Colonic mucosa (tissue), 4 donors: ENCODE results near the gene RAPGEF4. TPM values are rescaled to one million over a fixed set of nuclear protein-coding genes. Genes with fewer than 3 reads are reported as not detected.
"Not testable (repeated sequence)": the region's sequence is repeated elsewhere in the genome, so short reads cannot be mapped to it uniquely, and the experiment has no call there.

Experiments used
- DNase-seq: peaks from one replicate; pipeline ENCODE4 v3.0.0-alpha.2; 2020
- H3K27ac ChIP-seq: fragments of 200-600 bp; one replicate; pipeline ENCODE4 v1.8.0; 2021
- H3K27me3 ChIP-seq: fragments of 200-600 bp; one replicate; pipeline ENCODE4 v1.8.0; 2021
- H3K36me3 ChIP-seq: fragments of 200-600 bp; one replicate; pipeline ENCODE4 v1.8.0; 2021
- H3K4me1 ChIP-seq: fragments of 200-600 bp; one replicate; pipeline ENCODE4 v1.8.0; 2021; ENCODE audit warnings: mild to moderate bottlenecking
- H3K4me3 ChIP-seq: fragments of 200-600 bp; one replicate; pipeline ENCODE4 v1.8.0; 2021
- H3K9ac ChIP-seq, 2 donors: one replicate each; pipeline ENCODE4 v1.7.0; 2013; ENCODE audit warnings: control low read depth in 2 of 2, low read depth in 2 of 2, low read length in 2 of 2
- H3K9me3 ChIP-seq: fragments of 200-600 bp; one replicate; pipeline ENCODE4 v1.8.0; 2021
- intact Hi-C: fragments of 100-400 bp; cut with DNase I; formaldehyde crosslinking; loops from one replicate; pipeline ENCODE4 v1.14.1; 2022
- total RNA-seq, 2 donors: library from RNA; stranded (reverse); fragmentation: NEBNext Ultra II Directional in 1 of 2; extraction: Animal tissue kit (Norgen Biotek cat#: 25700) in 1 of 2; gene quantifications; one replicate each; pipeline ENCODE4 v1.2.1, GENCODE V29; 2021
- TF ChIP-seq, protein P1 (sequence below): fragments of 200-600 bp; IDR thresholded peaks from one replicate; pipeline ENCODE4 v1.8.0; 2022; ENCODE audit warnings: antibody characterized with exemption, mild to moderate bottlenecking
- donor health status: healthy.
- donor health status: DM: no; HTN: no; CAD: no.
- donor health status: DM: no; HTN: no; CAD: no.

RAPGEF4 gene
- total RNA-seq, 2 donors from 2014 or later = 1.3 to 1.5 TPM

DNA sequence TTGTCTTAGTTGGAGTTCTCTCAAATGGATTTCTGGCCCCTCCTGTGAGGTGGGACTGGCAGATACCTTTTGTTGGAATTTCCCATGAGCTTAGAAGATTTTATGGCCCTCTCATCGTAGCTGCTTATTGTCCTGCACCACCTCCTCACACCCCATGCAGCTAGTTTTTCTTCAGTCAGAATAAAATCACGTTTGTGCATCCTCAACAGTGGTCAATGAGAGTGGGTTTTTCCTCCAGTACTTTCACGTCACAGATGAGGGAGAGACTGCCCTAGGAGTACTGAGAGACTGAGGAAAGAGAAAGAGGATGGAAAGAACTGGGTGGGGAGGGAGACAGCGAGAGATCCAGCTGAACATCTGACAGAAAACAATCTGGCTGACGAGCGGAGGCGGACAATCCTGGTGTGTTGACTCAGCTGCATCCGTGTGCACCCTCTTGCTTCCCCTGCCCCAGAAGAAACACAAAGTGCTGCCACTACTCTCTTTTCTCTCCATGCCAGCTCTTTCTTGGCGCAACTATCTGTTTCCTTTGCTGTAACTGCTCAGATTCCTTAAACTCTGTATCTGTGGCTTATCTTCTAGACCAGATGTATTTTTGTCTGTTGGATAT lies 7.4 kb downstream of the RAPGEF4 start:
- intact Hi-C loops = no loop called here
- no peak for DNase-seq
- TF ChIP-seq, protein P1, sequence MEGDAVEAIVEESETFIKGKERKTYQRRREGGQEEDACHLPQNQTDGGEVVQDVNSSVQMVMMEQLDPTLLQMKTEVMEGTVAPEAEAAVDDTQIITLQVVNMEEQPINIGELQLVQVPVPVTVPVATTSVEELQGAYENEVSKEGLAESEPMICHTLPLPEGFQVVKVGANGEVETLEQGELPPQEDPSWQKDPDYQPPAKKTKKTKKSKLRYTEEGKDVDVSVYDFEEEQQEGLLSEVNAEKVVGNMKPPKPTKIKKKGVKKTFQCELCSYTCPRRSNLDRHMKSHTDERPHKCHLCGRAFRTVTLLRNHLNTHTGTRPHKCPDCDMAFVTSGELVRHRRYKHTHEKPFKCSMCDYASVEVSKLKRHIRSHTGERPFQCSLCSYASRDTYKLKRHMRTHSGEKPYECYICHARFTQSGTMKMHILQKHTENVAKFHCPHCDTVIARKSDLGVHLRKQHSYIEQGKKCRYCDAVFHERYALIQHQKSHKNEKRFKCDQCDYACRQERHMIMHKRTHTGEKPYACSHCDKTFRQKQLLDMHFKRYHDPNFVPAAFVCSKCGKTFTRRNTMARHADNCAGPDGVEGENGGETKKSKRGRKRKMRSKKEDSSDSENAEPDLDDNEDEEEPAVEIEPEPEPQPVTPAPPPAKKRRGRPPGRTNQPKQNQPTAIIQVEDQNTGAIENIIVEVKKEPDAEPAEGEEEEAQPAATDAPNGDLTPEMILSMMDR = no peak

DNA sequence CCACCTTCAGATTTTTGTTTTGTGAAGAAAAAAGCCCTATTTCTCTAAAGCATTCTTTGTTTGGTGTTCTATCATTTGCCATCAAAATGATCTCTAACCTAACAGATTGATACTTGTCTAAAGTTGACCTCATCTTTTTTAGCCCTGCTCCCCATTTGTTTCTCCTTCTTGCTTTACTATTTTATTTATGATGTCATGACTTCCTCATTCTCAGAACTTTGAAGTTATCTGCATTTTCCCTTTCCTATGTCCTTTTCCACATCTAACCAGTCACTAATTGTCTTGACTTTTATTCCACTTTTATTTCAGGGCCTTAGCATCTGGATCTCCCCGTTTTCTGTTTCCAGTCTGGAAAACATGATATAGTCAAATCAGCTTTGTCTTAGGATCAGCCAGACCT lies 8.3 kb downstream of the RAPGEF4 start:
- no peaks in the 10 kb centered on the region for H3K27me3 ChIP-seq
- no peak overlapping the region for H3K4me3 ChIP-seq
- TF ChIP-seq, protein P1 = no peak
- no peaks in the 10 kb centered on the region for H3K36me3 ChIP-seq
- H3K4me1 ChIP-seq = no peaks in the 10 kb centered on the region
- DNase-seq = no peak
- H3K9me3 ChIP-seq = no peaks in the 10 kb centered on the region
- no peak overlapping the region for H3K9ac ChIP-seq
- no peak overlapping the region for H3K27ac ChIP-seq
- intact Hi-C loops = no loop called here

More for the DNA sequence above, 7.4 kb downstream of the RAPGEF4 start:
- Histone ChIP-seq H3K27ac (no peak overlapping the region), H3K27me3 (peaks cover 2% of the 10 kb centered on the region), H3K9me3 (no peaks in the 10 kb centered on the region), H3K9ac (no peak overlapping the region), H3K4me3 (no peak overlapping the region), H3K4me1 (no peaks in the 10 kb centered on the region), H3K36me3 (no peaks in the 10 kb centered on the region)

DNA sequence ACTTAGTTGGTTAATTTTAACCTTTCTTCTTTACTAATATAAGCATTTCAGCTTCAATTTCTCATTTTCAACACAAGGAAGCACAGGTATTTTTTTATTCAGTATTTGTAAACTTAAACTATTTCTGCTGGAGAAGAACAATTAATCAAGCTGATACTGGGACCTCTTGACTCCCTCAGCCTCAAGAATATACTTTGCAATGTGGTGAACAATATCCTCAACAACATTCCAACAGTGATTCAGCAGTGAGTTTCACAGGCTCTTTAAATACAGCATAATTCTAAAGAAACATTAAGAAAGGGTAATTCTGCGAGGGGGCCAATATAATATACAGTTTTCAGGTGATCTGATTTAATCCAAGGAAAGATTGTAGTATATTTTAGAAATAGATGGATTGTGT lies 10.0 kb downstream of the RAPGEF4 start:
- H3K9ac ChIP-seq = no peak overlapping the region
- TF ChIP-seq, protein P1 = no peak
- H3K4me1 ChIP-seq = no peaks in the 10 kb centered on the region
- no peak overlapping the region for H3K4me3 ChIP-seq
- H3K27me3 ChIP-seq = no peaks in the 10 kb centered on the region
- no peak overlapping the region for H3K27ac ChIP-seq
- no peaks in the 10 kb centered on the region for H3K9me3 ChIP-seq
- no peak for DNase-seq
- intact Hi-C loops = no loop called here
- no peaks in the 10 kb centered on the region for H3K36me3 ChIP-seq

DNA sequence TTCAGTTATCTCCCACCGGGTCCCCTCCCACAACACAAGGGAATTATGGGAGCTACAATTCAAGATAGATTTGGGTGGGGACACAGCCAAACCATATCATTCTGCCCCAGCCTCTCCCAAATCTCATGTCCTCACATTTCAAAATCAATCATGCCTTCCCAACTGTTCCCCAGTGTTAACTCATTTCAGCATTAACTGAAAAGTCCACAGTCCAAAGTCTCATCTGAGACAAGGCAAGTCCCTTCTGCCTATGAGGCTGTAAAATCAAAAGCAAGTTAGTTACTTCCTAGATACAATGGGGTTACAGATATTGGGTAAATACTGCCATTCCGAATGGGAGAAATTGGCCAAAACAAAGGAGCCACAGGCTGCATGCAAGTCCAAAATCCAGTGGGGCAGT lies 12.9 kb downstream of the RAPGEF4 start:
- H3K36me3 ChIP-seq, H3K9ac ChIP-seq, H3K27ac ChIP-seq, H3K27me3 ChIP-seq, DNase-seq, H3K4me1 ChIP-seq, H3K4me3 ChIP-seq, H3K9me3 ChIP-seq, intact Hi-C loops: not testable (repeated sequence)

DNA sequence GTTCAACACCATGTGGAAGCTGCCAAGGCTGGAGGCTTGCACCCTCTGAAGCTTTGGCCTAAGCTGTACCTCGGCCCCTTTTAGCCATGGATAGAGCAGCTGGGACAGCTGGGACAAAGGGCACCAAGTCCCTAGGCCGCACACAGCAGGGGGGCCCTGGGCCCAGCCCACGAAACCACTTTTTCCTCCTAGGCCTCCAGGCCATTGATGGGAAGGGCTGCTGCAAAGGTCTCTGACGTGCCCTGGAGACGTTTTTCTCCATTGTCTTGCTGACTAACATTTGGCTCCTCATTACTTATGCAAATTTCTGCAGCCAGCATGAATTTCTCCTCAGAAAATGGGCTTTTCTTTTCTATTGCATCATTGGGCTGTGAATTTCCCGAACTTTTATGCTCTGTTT lies 13.7 kb downstream of the RAPGEF4 start:
- Histone ChIP-seq H3K27ac (no peak overlapping the region), H3K4me1 (no peaks in the 10 kb centered on the region), H3K36me3 (no peaks in the 10 kb centered on the region), H3K9me3 (no peaks in the 10 kb centered on the region), H3K27me3 (no peaks in the 10 kb centered on the region), H3K4me3 (no peak overlapping the region), H3K9ac (no peak overlapping the region)
- TF ChIP-seq, protein P1 = no peak
- no peak for DNase-seq
- intact Hi-C loops = no loop called here

DNA sequence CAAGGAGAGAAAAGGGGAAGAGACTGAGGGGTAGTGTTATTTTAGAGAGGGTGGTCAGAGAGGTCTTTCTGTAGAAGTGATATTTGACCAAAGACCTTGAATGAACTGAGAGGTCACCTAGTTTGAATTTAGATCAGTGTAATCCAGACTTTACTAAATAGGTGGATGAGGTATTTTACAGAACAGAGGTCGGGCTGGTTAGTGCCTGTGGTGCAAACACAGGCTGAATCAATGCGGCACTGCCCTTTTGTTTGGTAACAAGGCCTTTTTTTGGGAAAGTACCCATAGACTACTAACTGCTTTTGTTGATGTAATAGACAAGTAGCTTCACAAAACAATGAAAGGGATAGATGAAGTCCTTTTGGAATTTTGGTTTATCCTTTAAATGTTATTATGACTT lies 15.9 kb downstream of the RAPGEF4 start:
- intact Hi-C loops = no loop called here
- no peak overlapping the region for H3K27ac ChIP-seq
- no peaks in the 10 kb centered on the region for H3K4me1 ChIP-seq
- TF ChIP-seq, protein P1 = no peak
- H3K9ac ChIP-seq = no peak overlapping the region
- H3K9me3 ChIP-seq = no peaks in the 10 kb centered on the region
- no peak for DNase-seq
- H3K4me3 ChIP-seq = no peak overlapping the region
- H3K36me3 ChIP-seq = no peaks in the 10 kb centered on the region
- no peaks in the 10 kb centered on the region for H3K27me3 ChIP-seq
